HUDEP-2 (cell line): ENCODE results near the gene PMPCB.
"Not testable (repeated sequence)": the region's sequence is repeated elsewhere in the genome, so short reads cannot be mapped to it uniquely, and the experiment has no call there.

ENCODE experiments used
- DNase-seq, 76 experiments: peaks; one replicate each; lab custom pipeline; 2025; ENCODE audit not compliant: unreplicated experiment in 76 of 76; lab: John Stamatoyannopoulos, UW

Gene PMPCB

DNA sequence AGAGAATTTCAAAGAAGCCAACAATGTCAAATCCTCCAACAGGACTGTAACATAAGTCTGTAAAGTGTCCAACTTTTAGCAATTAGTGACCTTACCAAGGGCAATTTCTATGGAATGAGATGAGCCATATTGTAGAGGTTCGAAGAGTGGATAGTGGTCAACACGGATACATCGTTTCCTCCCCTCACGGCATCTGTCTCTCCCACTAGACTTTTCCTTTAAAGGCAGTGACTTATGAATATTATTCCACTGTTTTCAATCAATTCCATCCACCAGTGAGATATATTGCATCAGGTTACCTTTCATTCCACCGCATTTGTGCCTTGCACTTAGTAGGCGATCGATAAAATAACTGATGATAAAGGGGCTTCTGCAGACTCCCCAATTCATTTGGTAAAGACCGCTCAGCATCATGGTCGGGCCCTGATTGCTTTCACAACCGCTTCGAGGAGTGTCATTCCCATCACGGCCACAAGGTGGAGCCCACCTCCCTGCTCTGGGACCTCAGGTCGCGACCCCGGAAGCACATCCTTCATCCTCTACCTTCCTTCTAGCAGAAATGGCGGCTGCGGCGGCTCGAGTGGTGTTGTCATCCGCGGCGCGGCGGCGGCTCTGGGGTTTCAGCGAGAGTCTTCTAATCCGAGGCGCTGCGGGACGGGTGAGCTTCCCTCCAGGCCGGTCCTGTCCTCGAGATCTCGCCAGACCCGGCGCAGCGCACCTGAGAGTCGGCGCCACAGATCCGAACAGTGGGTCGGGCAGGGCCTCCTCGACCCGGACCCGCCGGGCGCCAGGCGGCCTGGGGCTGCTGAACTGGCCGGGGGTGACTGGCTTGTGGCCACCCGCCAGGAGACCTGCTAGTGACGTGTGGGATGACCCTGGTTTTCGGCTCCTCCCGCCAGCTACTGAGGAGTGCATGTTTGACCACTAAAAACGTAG, at the start of gene PMPCB:
Gene PMPCB, plus strand, starts transcription at position 535 of the 936 bp plus-strand sequence. Its CDS starts 25 bp downstream, at position 560.
- DNase-seq, result peak in 75 of 76 experiments; percentile 16 to 94 (median 84)

- peak in 66 of 76 experiments; percentile 2 to 86 (median 51) for DNase-seq
Observed at GRCh38 chr7:103253699-103254506, 43.3 kb upstream of the PMPCB start.

GRCh38 chr7:103264054-103264453, 33.2 kb upstream of the PMPCB start:
- DNase-seq, result not testable (repeated sequence)

- not testable (repeated sequence) for DNase-seq
Observed at GRCh38 chr7:103266229-103266628, 31.0 kb upstream of the PMPCB start.

DNA sequence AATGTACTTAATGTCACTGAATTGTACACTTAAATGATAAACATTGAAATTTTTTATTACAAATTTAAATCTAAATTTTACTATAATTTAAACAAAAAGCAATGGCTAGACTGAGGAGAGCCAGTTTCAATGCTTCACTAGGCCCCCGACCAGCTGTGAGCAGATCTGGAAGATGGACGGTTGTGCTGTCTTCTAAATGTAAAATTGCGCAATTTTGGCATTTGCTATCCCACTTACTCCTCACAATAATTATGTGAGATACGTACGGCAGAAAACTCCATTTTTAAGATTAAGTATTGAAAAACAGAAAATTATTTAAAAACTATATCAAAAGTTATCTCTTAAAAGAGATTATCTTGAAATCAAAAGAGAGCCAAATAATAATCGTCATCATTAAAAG, 23.9 kb upstream of the PMPCB start:
- not testable (repeated sequence) for DNase-seq

DNA sequence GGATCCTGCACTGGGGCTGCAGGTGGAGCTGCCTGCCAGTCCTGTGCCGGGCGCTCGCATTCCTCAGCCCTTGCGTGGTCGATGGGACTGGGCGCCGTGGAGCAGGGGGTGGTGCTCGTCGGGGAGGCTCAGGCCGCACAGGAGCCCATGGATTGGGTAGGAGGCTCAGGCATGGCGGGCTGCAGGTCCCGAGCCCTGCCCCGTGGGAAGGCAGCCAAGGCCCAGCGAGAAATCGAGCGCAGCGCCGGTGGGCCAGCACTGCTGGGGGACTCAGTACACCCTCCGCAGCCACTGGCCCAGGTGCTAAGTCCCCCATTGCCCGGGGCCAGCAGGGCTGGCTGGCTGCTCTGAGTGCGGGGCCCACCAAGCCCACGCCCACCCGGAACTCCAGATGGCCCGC, 22.4 kb upstream of the PMPCB start:
- not testable (repeated sequence) for DNase-seq

DNA sequence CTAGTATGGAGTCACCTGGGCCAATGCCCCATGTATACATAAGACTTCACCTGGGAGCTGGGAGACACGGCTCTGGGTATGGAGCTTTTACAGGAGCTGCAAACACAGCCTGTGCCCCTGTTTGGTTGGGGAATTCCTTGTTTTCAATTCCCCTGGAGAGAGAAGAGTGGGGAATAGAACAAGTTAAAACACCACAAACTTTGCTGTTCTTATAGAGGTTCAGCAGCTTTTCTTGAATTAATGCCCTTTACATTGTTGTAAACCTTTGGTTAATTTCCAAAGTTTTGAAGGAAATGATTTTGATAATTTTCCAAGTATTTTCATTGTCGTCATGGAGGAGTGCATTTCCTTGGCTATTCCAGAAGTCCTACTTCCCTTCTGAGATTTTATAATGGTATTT, 19.0 kb upstream of the PMPCB start:
- DNase-seq, result not testable (repeated sequence)

DNA sequence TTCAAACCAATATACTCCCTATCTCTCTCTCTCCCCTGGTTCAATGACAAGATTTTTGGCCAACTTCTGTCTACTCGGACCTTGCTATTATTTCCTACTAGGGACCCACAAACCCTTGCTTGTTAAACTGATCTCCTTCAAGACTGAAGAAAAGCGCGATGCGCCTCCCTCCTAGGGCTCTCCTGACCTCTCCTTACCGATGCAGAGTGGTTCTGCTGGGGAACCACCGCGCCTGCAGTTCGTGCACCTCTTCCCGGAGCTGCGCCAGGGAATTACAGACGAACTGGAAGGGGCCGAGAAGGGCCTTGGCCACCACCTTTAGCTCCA, 17.6 kb upstream of the PMPCB start:
- peak in 39 of 76 experiments; percentile 4 to 68 (median 39) for DNase-seq

DNA sequence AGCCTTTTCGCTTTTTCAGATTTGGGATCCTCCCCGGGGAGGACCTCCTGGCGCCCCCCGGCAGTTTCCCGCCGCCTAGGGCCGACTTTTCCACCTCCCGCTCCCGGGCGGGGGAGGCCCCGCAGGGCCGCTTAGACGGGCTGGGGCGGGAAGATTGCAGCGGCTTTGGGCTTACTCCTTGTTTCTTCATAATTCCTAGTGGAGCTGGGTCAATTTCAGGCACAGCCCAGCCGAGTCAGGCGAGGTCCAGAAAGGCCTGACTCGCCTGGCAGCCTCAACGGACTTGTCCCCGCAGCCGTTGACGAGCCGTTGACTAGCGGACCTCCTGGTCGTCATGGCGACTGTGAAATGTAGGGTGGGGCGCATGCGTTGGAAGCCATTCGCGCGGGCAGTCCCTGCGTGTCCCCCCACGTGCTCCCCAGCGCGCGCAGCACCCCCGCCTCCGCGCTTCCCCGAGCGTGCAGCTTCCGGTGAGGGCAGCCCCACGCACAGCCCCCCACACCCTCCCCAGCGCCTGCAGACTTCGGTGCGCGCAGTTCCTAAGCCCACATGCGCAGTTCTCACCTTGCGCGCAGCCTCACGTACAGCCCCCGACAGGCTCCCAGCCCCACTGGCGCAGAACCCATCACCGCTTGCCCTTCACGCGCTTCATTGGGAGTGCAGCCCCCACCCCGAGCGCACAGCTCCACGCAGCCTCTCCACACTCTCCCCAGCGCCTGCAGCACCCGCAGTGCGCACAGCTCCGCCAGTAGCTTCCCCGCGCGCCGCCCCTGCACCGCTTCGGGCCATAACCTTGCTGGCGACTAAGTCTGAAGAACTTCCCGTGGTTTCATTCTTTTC, 17.1 kb upstream of the PMPCB start:
- DNase-seq, result peak in 75 of 76 experiments; percentile 64 to 94 (median 87)

GRCh38 chr7:103280803-103281155, 16.5 kb upstream of the PMPCB start:
- peak in 45 of 76 experiments; percentile 5 to 62 (median 32) for DNase-seq

DNA sequence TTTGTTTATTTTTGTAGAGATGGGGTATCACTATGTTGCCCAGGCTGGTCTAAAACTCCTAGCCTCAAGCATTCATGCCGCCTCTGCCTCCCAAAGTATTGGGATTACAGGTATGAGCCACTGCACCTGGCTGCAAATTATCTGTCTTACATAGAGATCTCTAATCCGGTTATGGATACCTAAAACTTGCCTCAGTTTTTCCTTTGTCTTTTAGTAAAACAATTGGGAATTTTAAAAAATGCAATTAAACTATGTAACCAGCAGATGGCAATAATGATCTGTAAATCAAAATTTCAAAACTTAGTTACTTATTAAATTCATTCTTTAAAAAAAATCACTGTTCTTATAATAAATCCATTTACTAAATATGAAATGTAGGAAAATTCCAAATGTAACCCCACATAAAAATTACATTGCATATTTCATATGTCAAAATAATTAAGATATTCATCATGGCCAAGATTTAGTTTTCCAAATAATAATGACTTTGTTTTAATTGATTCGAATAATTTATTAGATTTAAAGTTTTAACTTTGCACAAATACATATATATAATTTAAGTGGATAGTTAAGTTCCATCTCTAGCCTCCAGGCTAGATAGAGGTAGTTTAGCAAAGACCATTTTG, 14.3 kb upstream of the PMPCB start:
- DNase-seq, result not testable (repeated sequence)

DNA sequence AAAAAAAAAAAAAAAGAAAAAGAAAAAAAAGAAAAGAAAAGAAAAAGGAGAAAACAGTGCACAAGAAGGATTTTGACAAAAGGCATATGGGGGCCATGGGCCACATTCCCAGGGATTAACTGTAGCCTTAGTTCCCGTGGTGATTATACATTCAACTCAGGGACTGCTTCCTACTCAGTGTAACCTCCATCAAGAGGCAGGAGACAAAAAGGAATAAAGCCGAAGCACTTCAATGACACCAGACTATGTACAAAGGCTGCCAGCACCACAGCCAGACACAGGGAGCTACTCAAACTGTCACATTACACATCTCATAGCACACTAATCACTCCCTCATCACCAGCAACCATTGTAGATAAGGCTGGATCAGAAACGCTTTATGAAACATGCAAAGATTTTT, 5.1 kb upstream of the PMPCB start:
- no peak for DNase-seq

- no peak for DNase-seq
Observed at GRCh38 chr7:103293526-103293925, 3.7 kb upstream of the PMPCB start.

DNA sequence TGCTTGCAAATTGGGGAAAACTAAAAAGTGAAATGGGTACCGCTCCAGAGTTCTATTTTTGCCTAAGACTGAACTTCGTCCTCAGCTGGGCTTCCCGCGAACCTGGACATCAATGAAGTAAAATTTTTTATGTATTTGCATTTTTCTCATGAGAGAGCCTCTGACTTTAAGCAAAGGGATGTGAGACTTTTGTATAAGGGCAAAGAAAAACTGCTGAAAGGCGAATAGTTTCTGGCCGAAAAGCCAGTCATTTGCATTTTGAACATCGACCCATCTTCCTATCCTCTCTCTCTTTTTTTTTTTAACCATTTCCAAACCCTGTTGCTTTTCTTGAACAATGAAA, 573 bp downstream of the PMPCB start:
- DNase-seq, result no peak

DNA sequence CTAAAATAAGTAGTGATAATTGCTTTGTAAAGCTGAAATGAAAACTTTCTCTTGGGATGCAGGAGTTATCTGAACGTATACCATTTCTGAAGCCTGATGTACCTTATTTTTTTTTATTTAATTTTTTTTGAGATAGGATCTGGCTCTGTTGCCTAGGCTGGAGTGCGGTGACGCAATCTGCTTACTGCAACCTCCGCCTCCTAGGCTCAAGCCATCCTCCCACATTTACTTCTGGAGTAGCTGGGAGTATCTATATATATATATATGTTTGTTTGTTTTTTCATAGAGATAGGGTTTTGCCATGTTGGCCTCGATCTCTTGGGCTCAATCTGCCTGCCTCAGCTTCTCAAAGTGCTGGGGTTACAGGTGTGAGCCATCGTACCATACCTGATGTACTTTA, 2.4 kb downstream of the PMPCB start:
- peak in 1 of 76 experiments; percentile 6 for DNase-seq

- no peak for DNase-seq
Observed at GRCh38 chr7:103301441-103301840, 4.2 kb downstream of the PMPCB start.

- no peak for DNase-seq
Observed at GRCh38 chr7:103307503-103308231, 10.4 kb downstream of the PMPCB start.

DNA sequence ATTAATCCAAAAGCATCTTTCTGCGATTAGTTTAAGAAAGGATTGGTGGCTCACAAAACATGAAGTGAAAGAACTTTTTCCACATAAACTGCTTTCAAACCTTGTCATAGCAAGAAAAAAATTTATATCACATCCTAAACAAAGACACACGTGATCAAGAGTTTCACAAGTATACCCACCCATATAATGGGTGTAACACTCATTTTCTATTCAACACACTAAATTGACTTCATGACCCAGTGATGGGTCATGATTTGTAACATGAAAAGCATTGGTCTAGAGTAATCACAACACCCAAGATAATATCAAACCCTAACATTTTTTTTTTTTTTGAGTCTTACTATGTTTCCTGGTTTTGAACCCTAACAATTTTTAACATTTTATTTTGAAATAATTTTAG, 17.6 kb downstream of the PMPCB start:
- DNase-seq, result no peak

DNA sequence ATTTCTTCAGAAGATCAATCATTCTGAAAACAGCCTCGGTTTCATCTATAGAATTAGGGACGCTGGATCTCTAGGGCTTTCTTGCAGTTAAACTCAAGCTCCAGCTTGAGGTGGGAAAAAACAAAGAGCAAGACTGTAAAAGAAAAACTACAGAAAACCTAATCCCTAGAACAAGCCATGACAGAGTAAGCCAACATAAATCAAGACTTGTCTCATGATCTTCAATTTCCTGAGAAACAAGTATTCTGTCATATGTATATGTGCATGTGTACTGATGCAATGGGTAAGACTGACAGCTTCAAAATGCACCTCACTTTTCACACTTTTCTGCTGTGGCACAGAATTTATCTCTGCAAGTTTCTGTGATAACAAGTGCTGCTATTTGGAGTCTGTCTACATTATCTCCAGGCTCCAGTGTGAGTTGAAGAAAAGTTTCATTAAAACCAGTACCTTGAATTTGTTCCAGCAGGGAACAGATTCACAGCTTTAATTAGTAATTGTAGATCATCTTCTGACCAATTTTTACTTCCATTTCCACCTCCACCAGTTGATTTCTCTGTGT, 19.2 kb downstream of the PMPCB start:
- DNase-seq, result no peak
